Fibroblast of mammary gland (primary cell): ENCODE results near the gene CNTNAP1.
"Not testable (repeated sequence)": the region's sequence is repeated elsewhere in the genome, so short reads cannot be mapped to it uniquely, and the experiment has no call there.

ENCODE experiments used
- DNase-seq: peaks from one replicate; pipeline ENCODE4 v3.0.0-alpha.2; 2010; ENCODE audit warnings: low read depth
- H3K4me3 ChIP-seq: 2 replicates; pipeline ENCODE4 v1.5.1; 2011; ENCODE audit warnings: low read depth, mild to moderate bottlenecking, low read length, moderate library complexity; ENCODE audit not compliant: control insufficient read depth
- CTCF ChIP-seq: conservative IDR thresholded peaks from 2 replicates; pipeline ENCODE4 v1.5.1; 2011; ENCODE audit warnings: low read depth, low read length, inconsistent platforms; ENCODE audit not compliant: control insufficient read depth, insufficient read depth

Gene CNTNAP1

DNA sequence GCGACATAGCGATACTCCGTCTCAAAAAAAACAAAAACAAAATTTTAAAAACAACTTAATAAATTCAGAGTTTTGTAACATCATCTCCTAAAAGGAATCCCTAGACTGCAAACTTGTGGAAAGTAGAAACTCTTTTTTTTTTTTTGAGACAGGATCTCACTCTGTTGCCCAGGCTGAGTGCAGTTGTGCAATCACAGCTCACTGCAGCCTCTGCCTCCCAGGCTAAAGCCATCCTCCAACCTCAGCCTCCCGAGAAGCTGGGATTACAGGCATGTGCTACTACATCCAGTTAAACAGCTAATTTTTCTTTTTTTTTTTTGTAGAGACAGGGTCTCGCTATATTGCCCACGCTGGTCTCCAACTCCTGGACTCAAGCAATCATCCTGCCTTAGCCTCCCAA lies 42.8 kb downstream of the CNTNAP1 start:
- no peak overlapping the region for H3K4me3 ChIP-seq
- no peak for TF ChIP-seq CTCF
- DNase-seq, result no peak

DNA sequence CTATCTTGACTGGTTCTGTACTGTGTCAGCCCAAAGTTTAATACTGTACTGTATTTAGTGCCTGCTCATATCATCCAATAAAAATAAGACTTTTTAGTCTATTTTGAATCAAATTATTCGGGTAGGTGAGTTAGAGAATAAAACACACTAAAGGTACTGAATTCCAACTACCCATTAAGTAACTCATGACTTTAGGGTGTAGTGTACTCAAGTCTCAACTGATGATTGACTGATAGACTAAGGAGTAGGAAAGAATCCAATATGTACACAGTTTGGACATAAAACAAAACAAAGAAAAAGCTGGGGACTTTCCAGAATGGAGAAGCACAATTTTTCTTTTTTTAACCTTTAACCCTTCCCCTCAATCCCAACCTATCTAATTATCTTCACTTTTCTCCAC lies 58.4 kb downstream of the CNTNAP1 start:
- no peak for TF ChIP-seq CTCF
- no peak for DNase-seq
- no peak overlapping the region for H3K4me3 ChIP-seq

DNA sequence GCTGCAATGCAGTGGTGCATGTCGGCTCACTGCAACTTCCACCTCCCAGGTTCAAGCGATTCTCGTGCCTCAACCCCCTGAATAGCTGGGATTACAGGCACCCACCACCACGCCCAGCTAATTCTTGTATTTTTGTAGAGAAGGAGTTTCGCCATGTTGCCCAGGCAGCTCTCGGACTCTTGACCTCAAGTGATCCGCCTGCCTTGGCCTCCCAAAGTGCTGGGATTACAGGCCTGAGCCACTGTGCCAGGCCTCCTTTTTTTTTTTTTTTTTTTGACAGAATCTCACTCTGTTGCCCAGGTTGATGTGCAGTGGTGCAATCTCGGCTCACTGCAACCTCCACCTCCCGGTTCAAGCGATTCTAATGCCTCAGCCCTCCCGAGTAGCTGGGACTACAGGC lies 60.6 kb downstream of the CNTNAP1 start:
- H3K4me3 ChIP-seq, DNase-seq: not testable (repeated sequence)

DNA sequence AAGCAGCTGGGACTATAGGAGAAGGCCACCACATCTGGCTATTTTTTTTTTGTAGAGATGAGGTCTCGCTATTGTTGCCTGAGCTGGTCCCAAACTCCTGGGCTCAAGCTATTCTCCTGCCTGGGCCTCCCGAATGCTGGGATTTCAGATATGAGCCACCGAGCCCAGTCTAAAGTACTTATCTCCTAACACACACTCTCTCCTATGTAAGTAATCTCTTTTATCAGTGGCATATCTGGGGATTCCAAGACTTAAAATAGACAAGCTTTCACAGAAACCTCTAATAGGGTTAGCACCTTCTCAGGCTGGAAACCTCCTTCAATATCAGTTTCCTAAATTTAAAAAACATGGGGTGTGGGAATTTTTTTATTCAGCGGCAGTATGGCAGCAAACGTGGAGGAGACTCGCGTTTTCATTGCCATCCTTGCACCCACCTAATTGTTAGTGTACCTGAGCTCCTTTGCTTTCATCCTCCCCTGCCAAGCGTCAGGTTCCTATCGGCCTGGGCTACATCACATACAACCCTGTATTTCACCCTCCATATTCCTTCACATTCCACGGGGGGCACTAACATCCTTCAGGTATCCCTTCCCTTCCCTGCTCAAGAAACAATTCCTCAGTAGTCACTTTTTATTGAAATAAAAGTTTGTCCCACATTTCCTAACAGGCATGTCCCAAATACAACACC lies 61.4 kb downstream of the CNTNAP1 start:
- peak; percentile 16 for TF ChIP-seq CTCF
- H3K4me3 ChIP-seq, result peak overlapping the region; percentile 78
- no peak for DNase-seq

DNA sequence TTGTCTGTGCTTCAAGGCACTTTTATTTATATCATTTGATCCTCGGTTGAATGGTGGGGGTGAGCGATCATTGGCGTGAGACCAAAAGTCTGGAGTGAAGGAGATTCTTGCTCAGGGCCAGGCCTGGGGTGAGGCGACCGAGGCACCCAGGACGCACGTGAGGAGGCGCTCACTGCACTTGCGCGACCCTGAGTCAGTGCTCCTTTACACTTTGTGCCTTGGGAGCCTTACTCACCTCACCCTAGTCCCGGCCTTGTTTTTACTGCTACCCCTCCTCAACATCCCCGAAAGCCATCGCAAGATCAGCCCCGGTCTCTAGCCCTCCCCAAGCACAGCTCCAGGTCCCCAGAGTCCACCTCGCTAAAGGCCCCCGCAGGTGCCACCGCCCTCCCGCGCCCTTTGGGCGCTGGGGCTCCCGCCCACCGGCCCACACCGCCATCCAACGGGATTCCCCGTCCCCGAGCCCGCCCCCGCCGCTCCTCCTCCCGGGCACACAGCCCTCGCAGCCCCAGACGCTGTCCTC lies 62.0 kb downstream of the CNTNAP1 start:
- no peak for TF ChIP-seq CTCF
- peak overlapping the region; percentile 78 for H3K4me3 ChIP-seq
- DNase-seq, result peak; percentile 72

- no peak for TF ChIP-seq CTCF
- DNase-seq, result peak; percentile 84
- H3K4me3 ChIP-seq, result peak within 1 kb of the TSS; percentile 78
These were observed 62.7 kb downstream of the CNTNAP1 start, which contains the start of gene EZH1 for GRCh38 chr17:42744806-42745617. EZH1 (minus strand) TSS chr17:42745040; CDS start chr17:42728941, 16,099 bp downstream.
